ENCODE results near the gene ATXN1. TPM values are rescaled to one million over a fixed set of nuclear protein-coding genes. Genes with fewer than 3 reads are reported as not detected.

ATXN1 gene
- total RNA-seq, 1 experiment from 2014 or later = 19.7 TPM

- H3K4me1 Mint-ChIP-seq (ENCODE audit: low read depth, unreplicated experiment) = peaks cover 10% of the 10 kb centered on the region
- TF ChIP-seq CTCF (IDR thresholded peaks at IDR 0.05; ENCODE audit: unreplicated experiment) = no peak
These were observed 444.5 kb downstream of the ATXN1 start for GRCh38 chr6:16316741-16317251.

GRCh38 chr6:16314296-16314695, 447.0 kb downstream of the ATXN1 start:
- Mint-ChIP-seq H3K27me3 (ENCODE audit: unreplicated experiment) (no peaks in the 10 kb centered on the region), H3K4me3 (ENCODE audit: low read depth, unreplicated experiment) (no peak overlapping the region), H3K9me3 (ENCODE audit: low read depth, unreplicated experiment) (no peaks in the 10 kb centered on the region), H3K4me1 (ENCODE audit: low read depth, unreplicated experiment) (no peaks in the 10 kb centered on the region), H3K27ac (ENCODE audit: unreplicated experiment) (no peak overlapping the region), H3K36me3 (ENCODE audit: insufficient read depth, unreplicated experiment) (no peaks in the 10 kb centered on the region)
- CTCF ChIA-PET = no interaction called here
- intact Hi-C loops (cut with micrococcal nuclease; ENCODE audit: unreplicated experiment) = no loop called here
- no peak for DNase-seq
- TF ChIP-seq CTCF (IDR thresholded peaks at IDR 0.05; ENCODE audit: unreplicated experiment) = no peak
- BruUV-seq (replicated peaks) = no TSS peak

More at GRCh38 chr6:16316741-16317251, 444.5 kb downstream of the ATXN1 start:
- H3K27me3 Mint-ChIP-seq (ENCODE audit: unreplicated experiment) = no peaks in the 10 kb centered on the region
- DNase-seq = no peak
- no peak overlapping the region for H3K27ac Mint-ChIP-seq (ENCODE audit: unreplicated experiment)
- CTCF ChIA-PET = interaction anchor here (0.7 kb wide), 1 partner anchor 38 kb away, joined by 10 read pairs; no protein-coding TSS in a partner anchor
- H3K9me3 Mint-ChIP-seq (ENCODE audit: low read depth, unreplicated experiment) = no peaks in the 10 kb centered on the region
- BruUV-seq (replicated peaks) = no TSS peak
- intact Hi-C loops (cut with micrococcal nuclease; ENCODE audit: unreplicated experiment) = no loop called here
- H3K36me3 Mint-ChIP-seq (ENCODE audit: insufficient read depth, unreplicated experiment) = no peaks in the 10 kb centered on the region
- H3K4me3 Mint-ChIP-seq (ENCODE audit: low read depth, unreplicated experiment) = no peak overlapping the region

- CTCF ChIA-PET = no interaction called here
These were observed 447.5 kb downstream of the ATXN1 start for GRCh38 chr6:16313732-16314131.

GRCh38 chr6:16311763-16312162, 449.5 kb downstream of the ATXN1 start:
- Mint-ChIP-seq H3K9me3 (ENCODE audit: low read depth, unreplicated experiment) (no peaks in the 10 kb centered on the region), H3K4me3 (ENCODE audit: low read depth, unreplicated experiment) (no peak overlapping the region), H3K4me1 (ENCODE audit: low read depth, unreplicated experiment) (no peaks in the 10 kb centered on the region), H3K27me3 (ENCODE audit: unreplicated experiment) (no peaks in the 10 kb centered on the region), H3K27ac (ENCODE audit: unreplicated experiment) (no peak overlapping the region), H3K36me3 (ENCODE audit: insufficient read depth, unreplicated experiment) (no peaks in the 10 kb centered on the region)
- no TSS peak for BruUV-seq (replicated peaks)
- TF ChIP-seq CTCF (IDR thresholded peaks at IDR 0.05; ENCODE audit: unreplicated experiment) = no peak
- CTCF ChIA-PET = no interaction called here
- DNase-seq = no peak
- intact Hi-C loops (cut with micrococcal nuclease; ENCODE audit: unreplicated experiment) = no loop called here

More at GRCh38 chr6:16313732-16314131, 447.5 kb downstream of the ATXN1 start:
- Mint-ChIP-seq H3K27me3 (ENCODE audit: unreplicated experiment) (no peaks in the 10 kb centered on the region), H3K4me3 (ENCODE audit: low read depth, unreplicated experiment) (no peak overlapping the region), H3K4me1 (ENCODE audit: low read depth, unreplicated experiment) (no peaks in the 10 kb centered on the region), H3K9me3 (ENCODE audit: low read depth, unreplicated experiment) (no peaks in the 10 kb centered on the region), H3K36me3 (ENCODE audit: insufficient read depth, unreplicated experiment) (no peaks in the 10 kb centered on the region), H3K27ac (ENCODE audit: unreplicated experiment) (no peak overlapping the region)
- no TSS peak for BruUV-seq (replicated peaks)
- DNase-seq = no peak
- no peak for TF ChIP-seq CTCF (IDR thresholded peaks at IDR 0.05; ENCODE audit: unreplicated experiment)
- intact Hi-C loops (cut with micrococcal nuclease; ENCODE audit: unreplicated experiment) = no loop called here

Data from Calu3 (cell line).